OCI-LY7 (cell line): ENCODE data around the gene ALG9. TPM values are rescaled to one million over a fixed set of nuclear protein-coding genes. Genes with fewer than 3 reads are reported as not detected.

Experiments used
- BruUV-seq: library from RNA; stranded (reverse); fragments of 400-500 nt; replicated peaks from 2 replicates; lab custom pipeline; 2021; lab: Mats Ljungman, UMichigan
- CTCF ChIA-PET: fragments of 300-600 bp; sonication (Branson Sonifier 250); formaldehyde crosslinking; loops from one replicate; lab custom pipeline; 2022; ENCODE audit warnings: antibody characterized with exemption; ENCODE audit not compliant: unreplicated experiment; lab: Charles Lee
- POLR2A ChIA-PET: fragments of 300-600 bp; sonication (Branson Sonifier 250); formaldehyde crosslinking; loops from one replicate; lab custom pipeline; 2022; ENCODE audit warnings: antibody characterized with exemption; lab: Charles Lee
- DNase-seq: peaks from one replicate; pipeline ENCODE4 v3.0.0-alpha.2; 2015; ENCODE audit warnings: low spot score
- H2AFZ ChIP-seq: fragments of 200-600 bp; sonication (generic), shearing (Covaris generic); 2 replicates; pipeline ENCODE4 v1.6.1; 2014; ENCODE audit warnings: mild to moderate bottlenecking, antibody characterized with exemption, low read length, moderate library complexity
- H3K27ac ChIP-seq: fragments of 200-600 bp; sonication (generic); 2 replicates; pipeline ENCODE4 v1.5.1; 2014; ENCODE audit warnings: mixed run types, low read depth, mild to moderate bottlenecking, moderate library complexity, low read length, inconsistent platforms; ENCODE audit not compliant: poor library complexity, severe bottlenecking
- H3K36me3 ChIP-seq: fragments of 200-600 bp; sonication (generic); 2 replicates; pipeline ENCODE4 v1.6.1; 2014; ENCODE audit warnings: mild to moderate bottlenecking, antibody characterized with exemption, low read length, moderate library complexity, mixed read lengths; ENCODE audit not compliant: insufficient read depth
- H3K4me1 ChIP-seq: fragments of 200-600 bp; sonication (generic); 2 replicates; pipeline ENCODE4 v1.5.1; 2014; ENCODE audit warnings: mild to moderate bottlenecking, low read length; ENCODE audit not compliant: insufficient read depth, poor library complexity, severe bottlenecking
- H3K4me2 ChIP-seq: fragments of 200-600 bp; sonication (generic); 2 replicates; pipeline ENCODE4 v1.6.1; 2014; ENCODE audit warnings: mild to moderate bottlenecking, low read length
- H3K4me3 ChIP-seq: fragments of 200-600 bp; sonication (generic); 2 replicates; pipeline ENCODE4 v1.5.1; 2014; ENCODE audit warnings: mild to moderate bottlenecking, low read depth, low read length; ENCODE audit not compliant: poor library complexity, severe bottlenecking
- H3K79me2 ChIP-seq: fragments of 200-600 bp; sonication (generic); 2 replicates; pipeline ENCODE4 v1.6.1; 2016; ENCODE audit warnings: low read depth, mild to moderate bottlenecking, low read length, moderate library complexity, mixed read lengths; ENCODE audit not compliant: insufficient read depth
- H3K9me2 ChIP-seq: fragments of 200-600 bp; sonication (generic); 2 replicates; pipeline ENCODE4 v1.6.1; 2016; ENCODE audit warnings: mild to moderate bottlenecking, low read length, mixed read lengths; ENCODE audit not compliant: insufficient read depth
- H3K9me3 ChIP-seq: fragments of 200-600 bp; sonication (generic); 2 replicates; pipeline ENCODE4 v1.6.1; 2014; ENCODE audit warnings: mild to moderate bottlenecking, mixed run types, low read length, mixed read lengths
- H4K20me1 ChIP-seq: fragments of 200-600 bp; sonication (generic); 2 replicates; pipeline ENCODE4 v1.6.1; 2014; ENCODE audit warnings: mild to moderate bottlenecking, antibody characterized with exemption, low read length, moderate library complexity, mixed read lengths; ENCODE audit not compliant: insufficient read depth
- EZH2phosphoT487 ChIP-seq: fragments of 200-600 bp; sonication (generic); IDR thresholded peaks from 2 replicates; pipeline ENCODE4 v1.6.1; 2018; ENCODE audit warnings: low read depth, borderline replicate concordance, mild to moderate bottlenecking, mixed run types, antibody characterized with exemption, low read length, moderate library complexity, mixed read lengths
- intact Hi-C: fragments of 100-400 bp; cut with micrococcal nuclease; formaldehyde crosslinking; loops from one replicate; pipeline ENCODE4 v1.10.0; 2022; ENCODE audit not compliant: unreplicated experiment
- total RNA-seq, 2 experiments: library from RNA; depleted of rRNA in 1 of 2; stranded (reverse); fragments of >200 nt in 1 of 2; shearing (Covaris generic) in 1 of 2; gene quantifications; 2 replicates each; pipeline ENCODE4 v1.2.3, GENCODE V29; 2014 to 2022
- TF ChIP-seq, protein P1 (sequence below): fragments of 200-600 bp; sonication (generic); conservative IDR thresholded peaks from 2 replicates; pipeline ENCODE4 v1.5.1; 2014; ENCODE audit warnings: mild to moderate bottlenecking, antibody characterized with exemption, low read length, moderate library complexity, mixed read lengths

The ALG9 gene
- total RNA-seq, 2 experiments from 2014 or later: 16.8 to 21.6 TPM

DNA sequence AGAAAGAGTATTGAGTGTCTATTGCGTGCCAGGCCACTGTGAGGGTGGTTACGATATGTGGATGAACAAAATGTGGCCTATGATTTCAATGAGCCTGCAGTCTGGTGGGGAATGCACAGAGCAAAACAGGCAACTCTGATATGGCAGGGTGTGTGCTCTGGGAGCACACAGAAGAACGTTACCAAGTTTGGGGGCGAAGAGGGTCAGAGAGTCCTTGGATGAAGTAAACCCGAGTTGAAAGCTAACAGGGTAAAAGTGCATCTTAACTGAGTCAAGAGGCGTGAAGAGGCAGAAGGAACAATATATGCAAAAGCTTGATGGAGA lies 8.2 kb upstream of the ALG9 start:
- Histone ChIP-seq H2AFZ (peak overlapping the region; percentile 79), H3K27ac (peak overlapping the region; percentile 72), H4K20me1 (no peaks in the 10 kb centered on the region), H3K4me1 (peaks cover 12% of the 10 kb centered on the region), H3K9me3 (no peaks in the 10 kb centered on the region), H3K4me3 (peak overlapping the region; percentile 75), H3K4me2 (peak overlapping the region; percentile 85), H3K79me2 (peaks cover 3% of the 10 kb centered on the region; the same call in 1 of the 2 replicates), H3K9me2 (no peaks in the 10 kb centered on the region), H3K36me3 (peaks cover 7% of the 10 kb centered on the region; the same call in 1 of the 2 replicates)
- DNase-seq: no peak
- ChIA-PET POLR2A (interaction anchor here (0.9 to 4.2 kb wide), 3 partner anchors 8 to 46 kb away, joined by 3 to 27 read pairs (median 21); partner anchors contain the start of gene ALG9), CTCF (no interaction called here)
- TF ChIP-seq EZH2phosphoT487: no peak
- TF ChIP-seq, protein P1, sequence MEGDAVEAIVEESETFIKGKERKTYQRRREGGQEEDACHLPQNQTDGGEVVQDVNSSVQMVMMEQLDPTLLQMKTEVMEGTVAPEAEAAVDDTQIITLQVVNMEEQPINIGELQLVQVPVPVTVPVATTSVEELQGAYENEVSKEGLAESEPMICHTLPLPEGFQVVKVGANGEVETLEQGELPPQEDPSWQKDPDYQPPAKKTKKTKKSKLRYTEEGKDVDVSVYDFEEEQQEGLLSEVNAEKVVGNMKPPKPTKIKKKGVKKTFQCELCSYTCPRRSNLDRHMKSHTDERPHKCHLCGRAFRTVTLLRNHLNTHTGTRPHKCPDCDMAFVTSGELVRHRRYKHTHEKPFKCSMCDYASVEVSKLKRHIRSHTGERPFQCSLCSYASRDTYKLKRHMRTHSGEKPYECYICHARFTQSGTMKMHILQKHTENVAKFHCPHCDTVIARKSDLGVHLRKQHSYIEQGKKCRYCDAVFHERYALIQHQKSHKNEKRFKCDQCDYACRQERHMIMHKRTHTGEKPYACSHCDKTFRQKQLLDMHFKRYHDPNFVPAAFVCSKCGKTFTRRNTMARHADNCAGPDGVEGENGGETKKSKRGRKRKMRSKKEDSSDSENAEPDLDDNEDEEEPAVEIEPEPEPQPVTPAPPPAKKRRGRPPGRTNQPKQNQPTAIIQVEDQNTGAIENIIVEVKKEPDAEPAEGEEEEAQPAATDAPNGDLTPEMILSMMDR: no peak
- intact Hi-C loops: loop anchor here (1.0 to 5.0 kb wide), 3 partner anchors 47 to 208 kb away; partner anchors contain the start of genes SDHD and TIMM8B
- BruUV-seq: TSS peak; percentile 95

DNA sequence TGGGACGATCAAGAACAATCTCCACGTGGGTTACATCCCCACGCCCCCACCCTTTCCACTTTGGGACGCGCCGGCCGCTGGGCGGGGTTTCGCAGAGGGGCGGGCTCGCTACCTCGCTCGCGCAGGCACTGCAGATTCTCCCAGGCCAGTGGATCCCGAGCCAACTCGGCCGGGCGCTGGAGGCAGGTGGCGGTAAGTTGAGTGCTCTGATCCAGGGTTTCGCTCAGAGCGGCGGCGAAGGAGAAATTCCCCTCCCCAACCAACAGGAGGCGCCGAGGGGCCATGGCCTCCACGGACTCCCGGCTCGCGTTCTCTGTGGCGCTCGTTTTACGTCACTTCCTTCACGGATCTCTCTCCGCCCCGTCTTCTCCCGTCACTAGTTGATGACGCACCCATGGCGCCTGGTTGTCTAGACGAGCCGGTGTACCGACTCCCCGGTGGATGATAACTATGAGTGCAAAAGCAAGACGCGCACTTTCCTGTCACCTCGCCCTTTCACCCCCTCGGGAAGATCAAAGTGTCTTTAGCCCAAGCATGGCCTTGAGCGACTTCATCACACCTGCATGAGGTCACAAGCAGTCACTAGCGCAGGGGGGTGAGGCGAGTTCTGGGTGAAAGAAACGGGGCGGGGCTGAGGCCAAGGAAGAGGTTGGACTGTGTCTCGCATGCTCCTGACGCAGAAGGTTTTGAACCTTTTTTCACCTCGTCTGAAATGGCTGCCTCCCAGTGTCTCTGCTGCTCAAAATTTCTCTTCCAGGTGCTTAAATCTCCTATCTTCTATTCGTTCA lies 7.7 kb upstream of the ALG9 start, which contains the start of the genes CFAP68 and FDXACB1:
CFAP68 (plus strand) TSS at position 693 of the 788 bp plus-strand sequence; CDS start at position 713, 20 bp downstream.
FDXACB1 (minus strand) TSS at position 317 of the 788 bp plus-strand sequence; CDS start at position 284, 33 bp downstream.
- H3K4me1 ChIP-seq: peaks cover 12% of the 10 kb centered on the region
- H3K9me3 ChIP-seq: no peaks in the 10 kb centered on the region
- TF ChIP-seq, protein P1: peak; percentile 86
- no peak for TF ChIP-seq EZH2phosphoT487
- peak; percentile 98 for DNase-seq
- H2AFZ ChIP-seq: peak within 1 kb of the TSS; percentile 97
- intact Hi-C loops: loop anchor here (1.0 to 5.0 kb wide), 3 partner anchors 47 to 208 kb away; partner anchors contain the start of genes SDHD and TIMM8B
- H3K4me2 ChIP-seq: peak within 1 kb of the TSS; percentile 85
- H4K20me1 ChIP-seq: no peaks in the 10 kb centered on the region
- peak within 1 kb of the TSS; percentile 72 for H3K27ac ChIP-seq
- ChIA-PET CTCF (no interaction called here), POLR2A (interaction anchor here (0.7 to 4.2 kb wide), 4 partner anchors 7 to 47 kb away, joined by 3 to 27 read pairs (median 13); partner anchors contain the start of gene ALG9)
- BruUV-seq: no TSS peak
- H3K79me2 ChIP-seq: peaks cover 3% of the 10 kb centered on the region; the same call in 1 of the 2 replicates
- H3K4me3 ChIP-seq: peak within 1 kb of the TSS; percentile 75
- peaks cover 7% of the 10 kb centered on the region; the same call in 1 of the 2 replicates for H3K36me3 ChIP-seq
- H3K9me2 ChIP-seq: no peaks in the 10 kb centered on the region
